LNCaP clone FGC (cell line): ENCODE data around the gene LRRC27.
A peak's percentile ranks its signal among the peaks of the same experiment; 100 is the strongest.

Experiments
- DNase-seq: peaks from one replicate; pipeline ENCODE4 v3.0.0-alpha.2; 2011; ENCODE audit warnings: low read depth
- H3K4me3 ChIP-seq: 2 replicates; pipeline ENCODE4 v1.5.1; 2011; ENCODE audit warnings: mild to moderate bottlenecking, low read depth, low read length, control low read depth
- TF ChIP-seq, protein P1 (sequence below): IDR thresholded peaks from 2 replicates; pipeline ENCODE4 v1.5.1; 2012; ENCODE audit warnings: mild to moderate bottlenecking; ENCODE audit not compliant: control insufficient read depth, insufficient read depth; ENCODE audit errors: extremely low read depth

LRRC27 gene

DNA sequence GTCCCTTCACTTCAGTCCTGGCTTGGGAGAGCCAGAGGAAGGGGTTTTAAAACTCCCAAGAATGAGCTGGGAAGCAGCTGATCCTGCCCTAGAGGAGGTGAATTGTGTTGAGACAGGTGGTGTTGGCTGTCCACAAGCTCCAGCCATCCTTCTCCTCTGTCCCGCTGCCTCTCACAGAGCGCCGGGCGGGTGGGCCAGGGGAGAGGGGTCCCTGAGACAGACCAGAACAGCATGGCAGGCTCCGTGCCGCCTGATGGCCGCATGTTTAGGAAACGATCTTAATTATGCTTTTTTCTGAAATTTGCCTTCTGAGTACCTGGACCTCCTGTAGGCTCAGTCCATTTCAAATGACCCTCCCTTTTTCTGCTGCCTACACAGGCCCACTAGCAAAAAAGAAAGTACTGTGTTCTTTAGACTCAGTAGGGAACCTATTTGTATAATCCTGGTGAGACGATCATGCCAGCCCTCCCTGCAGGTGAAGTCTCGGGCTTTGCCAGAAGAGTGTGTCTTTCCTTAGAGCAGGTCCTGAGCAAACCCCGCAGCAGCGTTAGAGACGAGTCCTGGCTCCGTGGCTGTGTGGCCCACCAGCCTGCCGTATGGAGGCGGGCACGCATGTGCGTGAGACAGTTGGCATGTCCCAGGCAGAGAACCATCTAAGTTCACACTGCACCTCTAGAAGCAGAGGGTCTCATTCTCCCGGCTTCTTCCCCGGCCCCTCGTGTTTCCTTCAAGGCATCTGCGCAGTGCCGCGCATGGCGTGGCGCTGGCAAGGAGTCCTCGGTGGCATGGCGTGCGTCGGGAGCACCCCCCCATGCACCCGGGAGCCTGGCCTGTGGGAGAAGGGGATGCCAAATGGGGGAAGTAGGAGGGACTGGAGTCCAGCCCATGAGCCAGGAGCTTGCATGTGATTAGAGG, 38.7 kb downstream of the LRRC27 start:
- DNase-seq, result no peak
- H3K4me3 ChIP-seq, result no peak overlapping the region
- TF ChIP-seq, protein P1, sequence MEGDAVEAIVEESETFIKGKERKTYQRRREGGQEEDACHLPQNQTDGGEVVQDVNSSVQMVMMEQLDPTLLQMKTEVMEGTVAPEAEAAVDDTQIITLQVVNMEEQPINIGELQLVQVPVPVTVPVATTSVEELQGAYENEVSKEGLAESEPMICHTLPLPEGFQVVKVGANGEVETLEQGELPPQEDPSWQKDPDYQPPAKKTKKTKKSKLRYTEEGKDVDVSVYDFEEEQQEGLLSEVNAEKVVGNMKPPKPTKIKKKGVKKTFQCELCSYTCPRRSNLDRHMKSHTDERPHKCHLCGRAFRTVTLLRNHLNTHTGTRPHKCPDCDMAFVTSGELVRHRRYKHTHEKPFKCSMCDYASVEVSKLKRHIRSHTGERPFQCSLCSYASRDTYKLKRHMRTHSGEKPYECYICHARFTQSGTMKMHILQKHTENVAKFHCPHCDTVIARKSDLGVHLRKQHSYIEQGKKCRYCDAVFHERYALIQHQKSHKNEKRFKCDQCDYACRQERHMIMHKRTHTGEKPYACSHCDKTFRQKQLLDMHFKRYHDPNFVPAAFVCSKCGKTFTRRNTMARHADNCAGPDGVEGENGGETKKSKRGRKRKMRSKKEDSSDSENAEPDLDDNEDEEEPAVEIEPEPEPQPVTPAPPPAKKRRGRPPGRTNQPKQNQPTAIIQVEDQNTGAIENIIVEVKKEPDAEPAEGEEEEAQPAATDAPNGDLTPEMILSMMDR, result no peak

DNA sequence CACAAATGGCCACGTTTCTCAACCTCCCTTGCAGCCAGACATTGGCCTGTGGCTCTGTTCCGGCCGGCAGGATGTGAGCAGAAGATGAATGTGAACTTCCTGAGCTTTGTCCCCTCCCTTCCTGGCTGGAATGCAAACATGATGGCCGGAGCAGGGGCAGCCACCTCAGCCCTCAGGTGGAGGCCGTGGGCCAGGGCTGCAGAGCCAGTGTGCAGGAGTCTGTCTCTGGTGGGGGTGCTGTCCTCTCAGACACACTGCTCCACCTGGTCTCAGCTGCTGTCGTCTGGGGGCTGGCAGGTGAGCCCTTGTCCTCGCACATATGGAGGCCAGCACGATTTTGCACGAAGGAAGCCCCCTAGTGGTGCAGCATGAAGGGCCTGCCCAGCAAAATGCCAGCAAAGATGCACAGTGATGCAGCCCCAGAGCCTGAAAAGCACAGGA, 39.7 kb downstream of the LRRC27 start:
- no peak for DNase-seq
- TF ChIP-seq, protein P1, result 0 out of 2 replicates have a peak, but pooled peaks have one; percentile 19

DNA sequence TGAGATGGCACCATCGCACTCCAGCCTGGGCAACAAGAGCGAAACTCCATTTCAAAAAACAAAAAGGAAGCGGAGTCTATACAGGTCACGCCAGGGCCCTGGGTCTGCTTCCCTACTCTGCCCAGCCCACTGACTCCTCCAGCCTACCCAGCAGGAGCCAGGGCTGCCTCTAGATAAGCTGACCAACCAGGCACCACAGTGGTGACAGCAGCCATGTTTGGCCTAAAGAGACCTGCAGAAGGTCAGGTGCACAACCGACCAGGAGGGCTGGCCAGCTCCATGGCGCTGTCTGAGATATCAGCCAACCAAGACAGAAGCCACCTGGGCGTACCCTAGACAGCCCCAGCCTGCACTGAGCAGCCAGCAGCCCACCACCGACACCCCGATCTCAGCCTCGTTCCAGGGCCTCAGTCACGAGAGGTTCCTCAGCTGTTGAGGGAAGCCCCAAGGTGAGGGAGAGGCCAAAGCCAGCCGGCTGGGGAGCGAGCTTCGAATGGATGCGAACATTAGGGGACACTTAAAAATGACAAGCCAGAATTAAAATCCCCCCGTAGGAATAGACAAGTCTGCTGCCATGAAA, 40.6 kb downstream of the LRRC27 start:
- no peak overlapping the region for H3K4me3 ChIP-seq
- DNase-seq, result no peak
- TF ChIP-seq, protein P1, result no peak

More for the DNA sequence above, 39.7 kb downstream of the LRRC27 start:
- H3K4me3 ChIP-seq, result no peak overlapping the region

DNA sequence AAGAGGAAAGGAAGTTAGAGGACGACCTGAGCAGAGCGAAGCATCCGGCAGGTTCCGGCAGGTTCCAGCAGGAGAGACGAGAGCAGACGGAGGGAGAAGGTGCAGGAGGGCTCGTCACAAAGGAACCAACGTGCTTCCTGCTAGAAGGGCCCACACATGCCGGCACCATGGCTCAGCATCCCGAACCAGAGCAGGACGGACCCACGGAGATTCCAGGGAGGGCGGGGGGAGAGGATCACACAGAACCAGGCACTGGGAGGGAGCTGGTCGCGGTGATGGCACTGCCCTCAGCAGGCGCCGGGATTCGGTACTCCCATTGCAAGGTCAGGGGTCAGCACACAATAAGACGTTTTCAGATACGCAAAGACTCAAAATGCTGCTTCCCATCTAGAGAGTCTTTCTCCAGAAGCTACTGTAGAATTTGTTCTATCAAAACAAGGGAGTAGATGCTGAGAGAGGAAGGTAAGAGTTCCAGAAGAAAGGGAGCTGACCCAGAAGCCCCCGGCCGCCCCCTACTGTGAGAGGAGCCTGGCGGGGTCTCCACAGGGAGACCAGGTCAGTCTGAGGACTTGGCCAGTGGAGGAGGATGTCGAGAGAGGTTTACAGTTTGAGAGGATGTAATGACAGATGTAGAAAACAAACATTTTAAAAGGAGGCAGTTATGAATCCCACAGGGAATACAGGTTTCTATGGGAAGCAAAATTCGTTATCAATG, 41.4 kb downstream of the LRRC27 start:
- TF ChIP-seq, protein P1, result no peak
- no peak overlapping the region for H3K4me3 ChIP-seq
- DNase-seq, result no peak

DNA sequence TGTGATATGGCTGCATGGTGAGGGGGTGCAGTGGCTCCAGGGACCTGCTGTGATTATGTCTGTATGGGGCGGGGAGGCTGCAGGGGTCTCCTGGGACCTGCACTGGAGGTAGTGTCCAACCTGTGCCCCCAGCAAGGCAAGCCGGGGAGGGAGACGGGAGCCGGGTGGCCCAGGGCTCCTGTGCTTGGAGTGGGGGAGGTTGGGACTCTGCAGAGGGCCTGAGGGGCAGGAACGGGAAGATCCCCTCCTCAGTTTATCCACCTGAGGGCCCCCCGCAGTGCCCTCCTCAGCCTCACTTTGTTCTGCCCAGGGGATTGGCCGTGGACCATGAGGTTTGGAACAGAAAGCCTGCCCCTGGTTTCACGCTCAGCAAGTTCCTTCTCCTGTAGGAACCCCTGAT, 42.2 kb downstream of the LRRC27 start:
- no peak for DNase-seq
- TF ChIP-seq, protein P1, result no peak
- H3K4me3 ChIP-seq, result no peak overlapping the region

DNA sequence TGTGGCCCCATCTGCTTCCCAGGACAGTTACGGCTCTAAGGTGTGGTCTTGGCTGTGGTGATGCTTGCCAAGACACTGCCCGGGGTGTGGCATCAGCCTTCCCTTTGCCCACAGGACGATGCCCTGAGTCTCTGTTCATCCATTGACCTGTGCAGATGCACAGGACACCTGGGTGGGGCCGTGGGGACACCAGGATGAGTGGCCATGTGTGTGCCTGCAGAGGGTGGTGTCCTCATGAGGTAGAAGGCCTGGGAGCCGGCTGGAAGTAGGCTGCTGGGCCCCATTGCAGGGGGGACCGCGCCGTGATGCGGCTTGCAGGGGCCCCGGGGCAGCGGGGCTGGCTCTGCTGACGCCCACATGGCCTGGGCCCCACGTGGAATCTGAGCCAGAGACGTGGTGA, 42.6 kb downstream of the LRRC27 start:
- TF ChIP-seq, protein P1, result no peak
- no peak for DNase-seq
- no peak overlapping the region for H3K4me3 ChIP-seq
